Sigmoid colon (tissue), 4 donors: ENCODE results near the gene LEMD2.

Experiments
- CTCF ChIP-seq, 4 experiments: fragments of 450-650 bp in 3 of 4; fragments of 200-600 bp in 1 of 4; IDR thresholded peaks; one replicate each; pipeline ENCODE4 v1.5.1; 2016 to 2019; ENCODE audit warnings: antibody characterized with exemption in 4 of 4, mild to moderate bottlenecking in 3 of 4, moderate library complexity in 2 of 4
- EP300 ChIP-seq, 4 donors: sonication (generic); formaldehyde crosslinking; IDR thresholded peaks; one replicate each; pipeline ENCODE4 v1.6.1; 2017; ENCODE audit warnings: antibody characterized with exemption in 4 of 4

DNA sequence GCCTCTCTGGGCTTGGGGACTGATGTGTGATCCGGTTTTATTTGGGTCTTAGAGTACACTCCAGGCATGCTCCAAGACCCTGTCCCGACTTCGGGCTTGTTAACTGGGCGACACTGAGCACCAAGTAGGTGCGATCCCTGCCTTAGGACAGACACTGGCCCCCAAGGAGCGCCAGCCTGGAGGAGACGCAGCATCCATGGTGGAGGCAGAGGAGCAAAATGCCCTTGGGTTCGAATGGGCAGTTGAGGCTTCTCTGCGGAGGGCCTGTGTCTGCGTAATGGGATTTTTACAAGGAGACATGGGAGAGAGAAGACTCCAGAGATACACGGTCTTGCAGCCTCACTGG, 593 bp upstream of the LEMD2 start:
- TF ChIP-seq EP300 (IDR thresholded peaks at IDR 0.05) (no peak), CTCF (IDR thresholded peaks at IDR 0.05) (no peak)
